ENCODE results near the gene PIN1.

DNA sequence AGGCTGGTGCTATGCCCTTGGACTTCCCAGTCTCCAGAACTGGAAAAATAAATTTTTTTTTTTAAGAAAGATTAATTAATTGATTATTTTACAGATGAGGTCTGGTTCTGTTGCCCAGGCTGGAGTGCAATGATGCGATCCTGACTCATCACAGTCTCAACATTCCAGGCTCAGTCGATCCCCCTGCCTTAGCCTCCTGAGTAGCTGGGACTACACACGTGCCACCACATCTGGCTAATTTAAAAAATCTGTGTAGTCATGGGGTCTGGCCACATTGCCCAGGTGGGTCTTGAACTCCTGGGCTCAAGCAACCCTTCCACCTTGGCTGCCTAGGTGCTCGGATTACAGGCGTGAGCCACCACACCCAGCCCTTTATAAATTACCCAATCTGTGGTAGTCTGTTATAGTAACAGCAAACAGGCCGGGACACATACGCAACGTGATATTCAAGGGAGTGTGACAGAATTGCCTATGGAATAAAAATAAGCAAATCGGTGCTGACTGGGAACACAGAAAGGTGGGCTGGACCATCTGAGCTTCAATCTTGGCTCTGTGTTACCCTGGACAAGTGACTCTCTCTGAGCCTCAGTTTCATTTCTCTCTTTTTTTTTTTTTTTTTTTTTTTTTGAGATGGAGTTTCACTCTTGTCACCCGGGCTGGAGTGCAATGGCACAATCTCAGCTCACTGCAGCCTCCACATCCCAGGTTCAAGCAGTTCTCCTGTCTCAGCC, 42.8 kb downstream of the PIN1 start:
- TF ChIP-seq POLR2AphosphoS5 (IDR thresholded peaks at IDR 0.05; ENCODE audit: low read depth, low read length) (no peak), TAF1 (IDR thresholded peaks at IDR 0.05; ENCODE audit: borderline replicate concordance, insufficient read depth, low read length) (no peak), SIN3A (IDR thresholded peaks at IDR 0.05; ENCODE audit: borderline replicate concordance, insufficient read depth, low read length) (no peak), FOXP2 (optimal IDR thresholded peaks at IDR 0.05; ENCODE audit: borderline replicate concordance, extremely low read depth, extremely low read length, insufficient read depth) (no peak)
- TF ChIP-seq, protein P1, sequence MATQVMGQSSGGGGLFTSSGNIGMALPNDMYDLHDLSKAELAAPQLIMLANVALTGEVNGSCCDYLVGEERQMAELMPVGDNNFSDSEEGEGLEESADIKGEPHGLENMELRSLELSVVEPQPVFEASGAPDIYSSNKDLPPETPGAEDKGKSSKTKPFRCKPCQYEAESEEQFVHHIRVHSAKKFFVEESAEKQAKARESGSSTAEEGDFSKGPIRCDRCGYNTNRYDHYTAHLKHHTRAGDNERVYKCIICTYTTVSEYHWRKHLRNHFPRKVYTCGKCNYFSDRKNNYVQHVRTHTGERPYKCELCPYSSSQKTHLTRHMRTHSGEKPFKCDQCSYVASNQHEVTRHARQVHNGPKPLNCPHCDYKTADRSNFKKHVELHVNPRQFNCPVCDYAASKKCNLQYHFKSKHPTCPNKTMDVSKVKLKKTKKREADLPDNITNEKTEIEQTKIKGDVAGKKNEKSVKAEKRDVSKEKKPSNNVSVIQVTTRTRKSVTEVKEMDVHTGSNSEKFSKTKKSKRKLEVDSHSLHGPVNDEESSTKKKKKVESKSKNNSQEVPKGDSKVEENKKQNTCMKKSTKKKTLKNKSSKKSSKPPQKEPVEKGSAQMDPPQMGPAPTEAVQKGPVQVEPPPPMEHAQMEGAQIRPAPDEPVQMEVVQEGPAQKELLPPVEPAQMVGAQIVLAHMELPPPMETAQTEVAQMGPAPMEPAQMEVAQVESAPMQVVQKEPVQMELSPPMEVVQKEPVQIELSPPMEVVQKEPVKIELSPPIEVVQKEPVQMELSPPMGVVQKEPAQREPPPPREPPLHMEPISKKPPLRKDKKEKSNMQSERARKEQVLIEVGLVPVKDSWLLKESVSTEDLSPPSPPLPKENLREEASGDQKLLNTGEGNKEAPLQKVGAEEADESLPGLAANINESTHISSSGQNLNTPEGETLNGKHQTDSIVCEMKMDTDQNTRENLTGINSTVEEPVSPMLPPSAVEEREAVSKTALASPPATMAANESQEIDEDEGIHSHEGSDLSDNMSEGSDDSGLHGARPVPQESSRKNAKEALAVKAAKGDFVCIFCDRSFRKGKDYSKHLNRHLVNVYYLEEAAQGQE (IDR thresholded peaks at IDR 0.05; ENCODE audit: insufficient read depth in 1 of 2, low read depth in 2 of 2, low read length in 2 of 2), result no peak

Data from PFSK-1 (cell line).